ENCODE measurements around the gene WDR54. TPM values are rescaled to one million over a fixed set of nuclear protein-coding genes. Genes with fewer than 3 reads are reported as not detected.

WDR54 gene
- total RNA-seq, result 4.6 TPM
- long read RNA-seq, transcript WDR54-201 (10 exons, 1,147 nt), result major isoform, 13 of 15 reads
- long read RNA-seq, partial matches to known transcripts, result 1 of 15 reads
- long read RNA-seq, other reads (novel, unspliced or antisense), result 0 of 15 reads

- peak; percentile 94 for DNase-seq (ENCODE audit: low spot score)
Observed at GRCh38 chr2:74421221-74421870, at the start of gene WDR54, which contains the start of gene C2orf81. Gene WDR54, plus strand, starts transcription at chr2:74421730. Its CDS starts 424 bp downstream, at chr2:74422154. Gene C2orf81, minus strand, starts transcription at chr2:74421619. Its CDS starts 59 bp downstream, at chr2:74421560.

- DNase-seq (ENCODE audit: low spot score), result no peak
Observed at GRCh38 chr2:74372674-74373073, 48.9 kb upstream of the WDR54 start.

GRCh38 chr2:74373221-74373676 is 48.3 kb upstream of the WDR54 start:
- DNase-seq (ENCODE audit: low spot score), result no peak

- no peak for DNase-seq (ENCODE audit: low spot score)
Observed at GRCh38 chr2:74373985-74374384, 47.5 kb upstream of the WDR54 start.

- DNase-seq (ENCODE audit: low spot score), result no peak
Observed at GRCh38 chr2:74374509-74375205, 46.9 kb upstream of the WDR54 start.

GRCh38 chr2:74375838-74376237 is 45.7 kb upstream of the WDR54 start:
- no peak for DNase-seq (ENCODE audit: low spot score)

GRCh38 chr2:74378007-74378406 is 43.5 kb upstream of the WDR54 start:
- DNase-seq (ENCODE audit: low spot score), result no peak

- DNase-seq (ENCODE audit: low spot score), result no peak
Observed at GRCh38 chr2:74379851-74380789, 41.4 kb upstream of the WDR54 start, which contains the start of gene DCTN1. Gene DCTN1, minus strand, starts transcription at chr2:74380311. Its CDS starts 274 bp downstream, at chr2:74380037.

- DNase-seq (ENCODE audit: low spot score), result no peak
Observed at GRCh38 chr2:74381751-74382150, 39.8 kb upstream of the WDR54 start.

GRCh38 chr2:74383254-74383653 is 38.3 kb upstream of the WDR54 start:
- DNase-seq (ENCODE audit: low spot score), result no peak

GRCh38 chr2:74384051-74384450 is 37.5 kb upstream of the WDR54 start:
- no peak for DNase-seq (ENCODE audit: low spot score)

- DNase-seq (ENCODE audit: low spot score), result no peak
Observed at GRCh38 chr2:74385396-74385795, 36.1 kb upstream of the WDR54 start.

GRCh38 chr2:74387346-74387745 is 34.2 kb upstream of the WDR54 start:
- DNase-seq (ENCODE audit: low spot score), result no peak

GRCh38 chr2:74390606-74391005 is 30.9 kb upstream of the WDR54 start:
- DNase-seq (ENCODE audit: low spot score), result no peak

- DNase-seq (ENCODE audit: low spot score), result no peak
Observed at GRCh38 chr2:74391209-74391579, 30.3 kb upstream of the WDR54 start.

GRCh38 chr2:74391580-74392448 is 29.7 kb upstream of the WDR54 start:
- peak; percentile 97 for DNase-seq (ENCODE audit: low spot score)

GRCh38 chr2:74392449-74392743 is 29.1 kb upstream of the WDR54 start:
- no peak for DNase-seq (ENCODE audit: low spot score)

- no peak for DNase-seq (ENCODE audit: low spot score)
Observed at GRCh38 chr2:74393525-74393924, 28.0 kb upstream of the WDR54 start.

GRCh38 chr2:74396149-74396548 is 25.4 kb upstream of the WDR54 start:
- DNase-seq (ENCODE audit: low spot score), result no peak

GRCh38 chr2:74399785-74400184 is 21.7 kb upstream of the WDR54 start:
- DNase-seq (ENCODE audit: low spot score), result no peak

- DNase-seq (ENCODE audit: low spot score), result no peak
Observed at GRCh38 chr2:74401891-74402290, 19.6 kb upstream of the WDR54 start.
